A549 (cell line): ENCODE measurements around the gene OR2A1.
"Not testable (repeated sequence)": the region's sequence is repeated elsewhere in the genome, so short reads cannot be mapped to it uniquely, and the experiment has no call there.

Source experiments
- CTCF ChIP-seq: fragments of >200 bp; sonication (Bioruptor Twin); formaldehyde crosslinking; IDR thresholded peaks from 3 replicates; pipeline ENCODE4 v1.5.1; 2016
- NR3C1 ChIP-seq: fragments of >200 bp; sonication (Bioruptor Twin); formaldehyde crosslinking; IDR thresholded peaks from 3 replicates; pipeline ENCODE4 v1.6.1; 2017
- POLR2A ChIP-seq: IDR thresholded peaks from 2 replicates; pipeline ENCODE4 v1.6.1; 2012; ENCODE audit warnings: mild to moderate bottlenecking, low read length
- TF ChIP-seq, protein P1 (sequence below): IDR thresholded peaks from 2 replicates; pipeline ENCODE4 v1.6.1; 2012

DNA sequence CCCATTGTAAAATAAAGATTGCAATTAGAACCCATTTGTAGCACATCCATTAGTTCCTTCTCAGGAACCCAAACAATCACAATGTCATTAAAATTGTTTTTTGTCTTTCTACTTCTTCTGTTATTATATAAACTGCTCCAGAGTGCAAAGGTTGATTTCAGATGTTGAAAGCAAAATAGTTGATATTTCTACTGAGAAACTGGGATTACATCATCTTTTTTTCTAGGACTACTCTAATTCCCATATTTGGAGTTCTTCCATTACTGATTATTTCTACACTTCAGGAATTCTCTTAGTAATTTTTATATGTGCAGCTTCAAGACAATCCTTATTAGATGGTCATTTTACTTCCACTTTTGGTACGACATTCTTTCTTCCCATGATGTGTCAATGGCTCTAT is 5.3 kb downstream of the OR2A1 start:
- TF ChIP-seq CTCF, NR3C1, POLR2A: not testable (repeated sequence)
- TF ChIP-seq, protein P1, sequence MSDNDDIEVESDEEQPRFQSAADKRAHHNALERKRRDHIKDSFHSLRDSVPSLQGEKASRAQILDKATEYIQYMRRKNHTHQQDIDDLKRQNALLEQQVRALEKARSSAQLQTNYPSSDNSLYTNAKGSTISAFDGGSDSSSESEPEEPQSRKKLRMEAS: not testable (repeated sequence)
